ENCODE data around the gene HSD17B3. TPM values are rescaled to one million over a fixed set of nuclear protein-coding genes. Genes with fewer than 3 reads are reported as not detected.
A peak's percentile ranks its signal among the peaks of the same experiment; 100 is the strongest.

Gene HSD17B3
- total RNA-seq, 2 donors from 2014 or later: 1.4 to 4.9 TPM

DNA sequence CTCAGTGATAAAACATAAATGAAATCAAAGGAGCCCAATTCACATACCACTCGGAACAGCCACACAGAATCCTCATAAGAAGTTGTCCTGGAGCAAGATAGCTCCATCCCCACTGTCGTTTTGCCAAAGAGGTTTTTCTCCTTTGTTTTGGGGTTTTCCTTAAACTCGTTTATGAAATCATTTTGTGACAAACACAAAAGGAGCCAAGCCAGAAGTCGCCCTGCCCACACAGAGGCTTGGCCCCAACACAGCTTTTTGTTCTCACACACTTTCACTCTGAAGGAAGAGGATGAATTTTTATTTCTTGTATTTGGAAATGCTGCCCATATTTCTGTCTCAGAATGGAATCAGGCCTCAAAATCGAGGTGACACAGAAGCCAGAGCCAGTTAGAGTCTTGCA, 113.4 kb downstream of the HSD17B3 start:
- Histone ChIP-seq H3K36me3 (no peaks in the 10 kb centered on the region), H3K4me1 (ENCODE audit: control insufficient read depth in 1 of 2, low read depth in 2 of 2) (peaks cover 0 to 8% of the 10 kb centered on the region in 2 donors), H3K9me3 (peaks cover 8% of the 10 kb centered on the region), H3K27me3 (replicated peaks; ENCODE audit: insufficient read depth) (no peaks in the 10 kb centered on the region), H3K27ac (no peak overlapping the region), H3K4me3 (no peak overlapping the region)
- DNase-seq (ENCODE audit: low spot score) (no peak), ATAC-seq (ENCODE audit: insufficient number of reproducible peaks, low FRiP score, low read depth) (no peak)
- TF ChIP-seq CTCF (IDR thresholded peaks at IDR 0.05): no peak

DNA sequence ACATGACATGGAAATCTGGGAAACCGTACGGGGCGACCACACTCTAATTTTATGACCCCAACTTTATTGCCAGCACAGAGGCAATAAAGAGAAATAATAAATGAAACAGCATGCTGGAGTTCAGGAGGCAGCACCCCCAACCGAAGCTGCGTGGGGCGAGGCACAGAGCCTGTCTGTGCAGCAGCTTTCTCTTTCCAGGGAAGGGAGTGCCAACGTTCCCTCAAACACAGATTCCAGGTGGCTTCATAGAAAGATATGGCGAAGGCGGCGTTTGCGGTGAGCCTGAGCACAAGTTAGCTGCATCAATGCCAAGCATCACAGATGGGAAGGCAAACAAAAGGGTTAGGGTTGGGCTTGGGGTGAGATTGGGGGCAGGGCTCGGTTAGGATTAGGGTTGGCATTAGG, 114.8 kb downstream of the HSD17B3 start:
- peaks cover 8% of the 10 kb centered on the region for H3K9me3 ChIP-seq
- no peak overlapping the region for H3K27ac ChIP-seq
- no peaks in the 10 kb centered on the region for H3K27me3 ChIP-seq (replicated peaks; ENCODE audit: insufficient read depth)
- ATAC-seq (ENCODE audit: insufficient number of reproducible peaks, low FRiP score, low read depth) (no peak), DNase-seq (ENCODE audit: low spot score) (no peak)
- TF ChIP-seq CTCF (IDR thresholded peaks at IDR 0.05): no peak
- no peak overlapping the region for H3K4me3 ChIP-seq
- peaks cover 0 to 8% of the 10 kb centered on the region in 2 donors for H3K4me1 ChIP-seq (ENCODE audit: control insufficient read depth in 1 of 2, low read depth in 2 of 2)
- no peaks in the 10 kb centered on the region for H3K36me3 ChIP-seq

GRCh38 chr9:96186591-96187011, 115.4 kb downstream of the HSD17B3 start:
- Histone ChIP-seq H3K4me1 (ENCODE audit: control insufficient read depth in 1 of 2, low read depth in 2 of 2) (peaks cover 0 to 8% of the 10 kb centered on the region in 2 donors), H3K27ac (no peak overlapping the region), H3K4me3 (peak overlapping the region; percentile 15), H3K27me3 (replicated peaks; ENCODE audit: insufficient read depth) (no peaks in the 10 kb centered on the region), H3K36me3 (no peaks in the 10 kb centered on the region), H3K9me3 (peaks cover 8% of the 10 kb centered on the region)
- no peak for TF ChIP-seq CTCF (IDR thresholded peaks at IDR 0.05)
- no peak for DNase-seq (ENCODE audit: low spot score)
- ATAC-seq (ENCODE audit: insufficient number of reproducible peaks, low FRiP score, low read depth): no peak

- H3K27me3 ChIP-seq (replicated peaks; ENCODE audit: insufficient read depth): no peaks in the 10 kb centered on the region
- DNase-seq (ENCODE audit: low spot score): no peak
- TF ChIP-seq CTCF (IDR thresholded peaks at IDR 0.05): no peak
- H3K36me3 ChIP-seq: no peaks in the 10 kb centered on the region
- H3K9me3 ChIP-seq: peaks cover 8% of the 10 kb centered on the region
- ATAC-seq (ENCODE audit: insufficient number of reproducible peaks, low FRiP score, low read depth): no peak
- no peak overlapping the region for H3K27ac ChIP-seq
- peaks cover 0 to 8% of the 10 kb centered on the region in 2 donors for H3K4me1 ChIP-seq (ENCODE audit: control insufficient read depth in 1 of 2, low read depth in 2 of 2)
- H3K4me3 ChIP-seq: no peak overlapping the region
These were observed 116.3 kb downstream of the HSD17B3 start for GRCh38 chr9:96185518-96186156.

Other genes with a start within 250 kb of the HSD17B3 start
- gene SLC35D2, start 81.5 kb upstream of the HSD17B3 start, total RNA-seq: 10 to 100 TPM; 15.0 to 44.0 TPM
- 1 to 10 TPM; 1.3 to 2.6 TPM for gene ZNF367, start 116.2 kb upstream of the HSD17B3 start, total RNA-seq
- gene HABP4, start 148.0 kb upstream of the HSD17B3 start, total RNA-seq: 10 to 100 TPM; 50.0 to 74.2 TPM